ENCODE results near the gene ASH1L.

DNA sequence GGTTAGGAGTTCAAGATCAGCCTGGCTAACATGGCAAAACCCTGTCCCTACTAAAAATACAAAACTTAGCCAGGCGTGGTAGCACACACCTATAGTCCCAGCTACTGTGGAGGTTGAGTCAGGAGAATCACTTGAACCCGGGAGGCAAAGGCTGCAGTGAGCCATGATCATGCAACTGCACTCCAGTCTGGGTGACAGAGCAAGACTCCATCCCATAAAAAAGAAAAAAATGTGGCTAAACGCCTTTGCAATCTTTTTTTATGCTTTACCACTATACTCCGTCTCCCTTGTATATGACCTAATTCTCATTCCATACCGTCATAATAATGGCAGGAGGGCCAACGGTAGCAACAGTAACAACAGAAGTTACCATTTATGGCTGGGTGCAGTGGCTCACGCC lies 109.5 kb downstream of the ASH1L start:
- TF ChIP-seq POLR2A (IDR thresholded peaks at IDR 0.05) = no peak
- TF ChIP-seq, protein P1, sequence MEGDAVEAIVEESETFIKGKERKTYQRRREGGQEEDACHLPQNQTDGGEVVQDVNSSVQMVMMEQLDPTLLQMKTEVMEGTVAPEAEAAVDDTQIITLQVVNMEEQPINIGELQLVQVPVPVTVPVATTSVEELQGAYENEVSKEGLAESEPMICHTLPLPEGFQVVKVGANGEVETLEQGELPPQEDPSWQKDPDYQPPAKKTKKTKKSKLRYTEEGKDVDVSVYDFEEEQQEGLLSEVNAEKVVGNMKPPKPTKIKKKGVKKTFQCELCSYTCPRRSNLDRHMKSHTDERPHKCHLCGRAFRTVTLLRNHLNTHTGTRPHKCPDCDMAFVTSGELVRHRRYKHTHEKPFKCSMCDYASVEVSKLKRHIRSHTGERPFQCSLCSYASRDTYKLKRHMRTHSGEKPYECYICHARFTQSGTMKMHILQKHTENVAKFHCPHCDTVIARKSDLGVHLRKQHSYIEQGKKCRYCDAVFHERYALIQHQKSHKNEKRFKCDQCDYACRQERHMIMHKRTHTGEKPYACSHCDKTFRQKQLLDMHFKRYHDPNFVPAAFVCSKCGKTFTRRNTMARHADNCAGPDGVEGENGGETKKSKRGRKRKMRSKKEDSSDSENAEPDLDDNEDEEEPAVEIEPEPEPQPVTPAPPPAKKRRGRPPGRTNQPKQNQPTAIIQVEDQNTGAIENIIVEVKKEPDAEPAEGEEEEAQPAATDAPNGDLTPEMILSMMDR (IDR thresholded peaks at IDR 0.05) = no peak

All from Peyer's patch (tissue), 4 donors.